ENCODE measurements around the gene TRIM17.

TRIM17 gene

GRCh38 chr1:228370941-228371740 is 45.5 kb downstream of the TRIM17 start:
- no peak overlapping the region for H3K4me3 ChIP-seq (ENCODE audit: low read depth, low read length)
- TF ChIP-seq, protein P1, sequence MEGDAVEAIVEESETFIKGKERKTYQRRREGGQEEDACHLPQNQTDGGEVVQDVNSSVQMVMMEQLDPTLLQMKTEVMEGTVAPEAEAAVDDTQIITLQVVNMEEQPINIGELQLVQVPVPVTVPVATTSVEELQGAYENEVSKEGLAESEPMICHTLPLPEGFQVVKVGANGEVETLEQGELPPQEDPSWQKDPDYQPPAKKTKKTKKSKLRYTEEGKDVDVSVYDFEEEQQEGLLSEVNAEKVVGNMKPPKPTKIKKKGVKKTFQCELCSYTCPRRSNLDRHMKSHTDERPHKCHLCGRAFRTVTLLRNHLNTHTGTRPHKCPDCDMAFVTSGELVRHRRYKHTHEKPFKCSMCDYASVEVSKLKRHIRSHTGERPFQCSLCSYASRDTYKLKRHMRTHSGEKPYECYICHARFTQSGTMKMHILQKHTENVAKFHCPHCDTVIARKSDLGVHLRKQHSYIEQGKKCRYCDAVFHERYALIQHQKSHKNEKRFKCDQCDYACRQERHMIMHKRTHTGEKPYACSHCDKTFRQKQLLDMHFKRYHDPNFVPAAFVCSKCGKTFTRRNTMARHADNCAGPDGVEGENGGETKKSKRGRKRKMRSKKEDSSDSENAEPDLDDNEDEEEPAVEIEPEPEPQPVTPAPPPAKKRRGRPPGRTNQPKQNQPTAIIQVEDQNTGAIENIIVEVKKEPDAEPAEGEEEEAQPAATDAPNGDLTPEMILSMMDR (IDR thresholded peaks at IDR 0.05; ENCODE audit: low read depth, low read length, missing control alignments), result no peak
- no peak for DNase-seq (ENCODE audit: low read depth)

- no peak overlapping the region for H3K4me3 ChIP-seq (ENCODE audit: low read depth, low read length)
- TF ChIP-seq, protein P1 (IDR thresholded peaks at IDR 0.05; ENCODE audit: low read depth, low read length, missing control alignments), result peak; percentile 16
- no peak for DNase-seq (ENCODE audit: low read depth)
Measured at GRCh38 chr1:228370439-228370940, 46.2 kb downstream of the TRIM17 start.

GRCh38 chr1:228369608-228370438 is 46.8 kb downstream of the TRIM17 start:
- no peak for DNase-seq (ENCODE audit: low read depth)
- H3K4me3 ChIP-seq (ENCODE audit: low read depth, low read length), result no peak overlapping the region
- TF ChIP-seq, protein P1 (IDR thresholded peaks at IDR 0.05; ENCODE audit: low read depth, low read length, missing control alignments), result no peak

DNA sequence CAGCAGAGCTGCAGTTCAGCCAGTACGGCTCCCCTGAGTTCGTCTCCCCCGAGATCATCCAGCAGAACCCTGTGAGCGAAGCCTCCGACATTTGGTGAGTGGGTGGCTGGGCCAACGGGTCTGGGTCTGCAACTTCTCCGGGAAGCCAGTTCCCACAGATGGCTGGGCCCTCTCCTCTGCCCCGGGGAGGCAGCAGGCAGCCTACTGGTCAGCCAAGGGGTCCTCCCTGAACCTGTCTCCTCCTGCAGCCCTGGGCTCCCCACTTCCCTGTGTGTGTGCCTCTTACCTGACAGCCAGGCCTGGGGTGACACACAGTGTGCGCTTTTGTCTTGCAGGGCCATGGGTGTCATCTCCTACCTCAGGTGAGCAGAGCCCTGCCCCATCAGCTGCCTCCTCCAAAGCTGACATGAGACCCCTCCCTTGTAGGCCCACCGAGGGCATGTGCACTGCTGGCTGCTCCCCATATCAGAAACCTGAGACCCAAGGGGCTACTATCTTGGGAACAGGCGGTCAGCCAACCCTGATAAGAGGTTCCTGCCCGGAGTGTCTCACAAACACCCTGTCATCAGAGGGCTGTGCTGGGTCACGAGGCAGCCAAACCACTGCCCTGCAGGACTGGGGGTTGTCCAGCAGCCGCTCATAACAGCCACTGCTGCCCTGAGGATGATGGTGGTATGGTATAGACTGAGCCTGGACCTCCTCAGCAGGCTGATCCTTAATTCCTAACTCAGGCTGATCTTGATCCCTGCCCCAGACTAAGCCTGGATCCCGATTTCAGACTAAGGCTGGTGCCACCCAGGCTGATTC is 47.7 kb downstream of the TRIM17 start:
- no peak for DNase-seq (ENCODE audit: low read depth)
- H3K4me3 ChIP-seq (ENCODE audit: low read depth, low read length), result no peak overlapping the region
- TF ChIP-seq, protein P1 (IDR thresholded peaks at IDR 0.05; ENCODE audit: low read depth, low read length, missing control alignments), result no peak

DNA sequence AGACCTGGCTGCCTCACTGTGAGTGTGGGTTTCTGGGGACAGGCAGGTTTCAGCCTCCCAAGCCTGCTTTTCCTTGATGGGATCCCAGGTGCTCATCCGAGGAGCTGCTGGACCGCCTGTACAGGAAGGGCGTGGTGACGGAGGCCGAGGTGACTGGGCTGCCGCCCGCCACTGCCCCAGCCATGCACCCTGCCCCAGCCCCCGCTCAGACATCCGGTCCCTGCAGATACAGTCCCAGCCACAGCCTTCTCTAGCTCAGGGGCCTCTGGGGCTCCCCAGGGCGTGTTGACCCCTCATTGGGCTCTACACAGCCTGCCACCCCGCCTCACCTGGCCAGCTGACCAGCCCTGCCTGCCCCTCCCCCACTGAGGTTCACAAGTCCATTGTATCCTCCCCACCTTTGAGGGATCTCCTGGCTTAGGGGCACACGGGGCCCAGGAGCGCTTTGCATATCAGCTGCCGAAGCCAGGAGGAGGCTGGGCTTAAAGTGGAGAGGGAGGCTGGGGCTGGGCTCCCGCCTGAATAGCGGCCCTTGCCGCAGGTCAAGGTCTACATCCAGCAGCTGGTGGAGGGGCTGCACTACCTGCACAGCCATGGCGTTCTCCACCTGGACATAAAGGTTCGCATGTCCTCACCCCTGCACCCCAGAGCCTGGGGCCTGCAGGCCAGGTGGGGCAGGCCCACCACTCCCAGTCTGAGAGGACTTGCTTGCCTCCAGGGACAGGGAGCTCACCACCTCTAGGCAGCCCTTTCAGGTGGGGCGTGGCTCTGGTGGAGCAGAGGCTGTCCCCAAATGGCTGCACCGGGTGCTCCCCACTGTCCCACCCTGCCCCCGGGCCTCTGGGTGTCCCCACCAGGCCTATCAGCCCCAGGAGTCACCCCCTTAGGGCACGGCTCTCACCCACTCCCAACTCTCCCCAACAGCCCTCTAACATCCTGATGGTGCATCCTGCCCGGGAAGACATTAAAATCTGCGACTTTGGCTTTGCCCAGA is 48.6 kb downstream of the TRIM17 start:
- H3K4me3 ChIP-seq (ENCODE audit: low read depth, low read length), result no peak overlapping the region
- TF ChIP-seq, protein P1 (IDR thresholded peaks at IDR 0.05; ENCODE audit: low read depth, low read length, missing control alignments), result no peak
- no peak for DNase-seq (ENCODE audit: low read depth)

Data from GM12864 (cell line).